Endothelial cell of umbilical vein (primary cell): ENCODE results near the gene CNGA4. TPM values are rescaled to one million over a fixed set of nuclear protein-coding genes. Genes with fewer than 3 reads are reported as not detected.

Source experiments
- BruUV-seq: library from RNA; stranded (reverse); fragments of 400-500 nt; replicated peaks from 2 replicates; lab custom pipeline; 2021; lab: Mats Ljungman, UMichigan
- CTCF ChIA-PET: fragments of 300-600, 350-600 bp; sonication (Branson Sonifier 250); formaldehyde crosslinking; loops from one replicate; lab custom pipeline; 2021; ENCODE audit warnings: antibody characterized with exemption, inconsistent platforms; lab: Charles Lee
- POLR2A ChIA-PET: fragments of 300-600, 350-600 bp; sonication (Branson Sonifier 250); formaldehyde crosslinking; loops from one replicate; lab custom pipeline; 2021; ENCODE audit warnings: antibody characterized with exemption, inconsistent platforms; lab: Charles Lee
- DNase-seq: peaks from one replicate; pipeline ENCODE4 v3.0.0-alpha.2; 2011; ENCODE audit warnings: low read depth, low spot score
- FAIRE-seq: peaks from 2 replicates; lab custom pipeline; 2011; peaks lifted over from hg19 to GRCh38; lab: Jason Lieb, UNC
- H2AFZ ChIP-seq: 2 replicates; pipeline ENCODE4 v1.6.0; 2012; ENCODE audit warnings: low read depth, low read length, control low read depth, inconsistent platforms
- H3K27ac ChIP-seq: 2 replicates; pipeline ENCODE4 v1.5.1; 2011; ENCODE audit warnings: low read depth, mild to moderate bottlenecking, control low read depth, low read length, moderate library complexity; ENCODE audit not compliant: insufficient read depth
- H3K27me3 ChIP-seq, 2 experiments: 2 replicates each; pipeline versions ENCODE4 v1.6.0 to v1.6.1; 2011; ENCODE audit warnings: low read length in 2 of 2, mixed read lengths in 1 of 2; ENCODE audit not compliant: control insufficient read depth in 2 of 2, insufficient read depth in 2 of 2
- H3K36me3 ChIP-seq, 2 experiments: 2 replicates in 1 of 2; 3 replicates in 1 of 2; pipeline ENCODE4 v1.5.1; 2011; ENCODE audit warnings: low read length in 2 of 2, mild to moderate bottlenecking in 1 of 2, moderate library complexity in 1 of 2; ENCODE audit not compliant: control insufficient read depth in 2 of 2, insufficient read depth in 2 of 2; ENCODE audit errors: extremely low read depth in 1 of 2
- H3K4me1 ChIP-seq: 3 replicates; pipeline ENCODE4 v1.5.1; 2011; ENCODE audit warnings: mild to moderate bottlenecking, low read length; ENCODE audit not compliant: control insufficient read depth, insufficient read depth; ENCODE audit errors: extremely low read depth
- H3K4me2 ChIP-seq: 2 replicates; pipeline ENCODE4 v1.6.1; 2011; ENCODE audit warnings: low read length, control low read depth, mixed read lengths; ENCODE audit not compliant: insufficient read depth
- H3K4me3 ChIP-seq, 3 experiments: fragments of 200-600 bp in 1 of 3; sonication (generic), shearing (Covaris generic) in 1 of 3; replicated peaks in 1 of 3; 2 replicates each; pipeline ENCODE4 v1.5.1; 2011 to 2016; ENCODE audit warnings: control low read depth in 3 of 3, low read length in 3 of 3, mild to moderate bottlenecking in 2 of 3, inconsistent platforms in 1 of 3, low read depth in 1 of 3, moderate library complexity in 1 of 3; ENCODE audit not compliant: insufficient read depth in 1 of 3
- H3K79me2 ChIP-seq: 2 replicates; pipeline ENCODE4 v1.6.0; 2012; ENCODE audit warnings: low read length, inconsistent platforms; ENCODE audit not compliant: control insufficient read depth, insufficient read depth
- H3K9ac ChIP-seq: replicated peaks from 2 replicates; pipeline ENCODE3; 2011; ENCODE audit warnings: low read length, control low read depth; ENCODE audit not compliant: insufficient read depth; ENCODE audit errors: extremely low read depth
- H3K9me1 ChIP-seq: replicated peaks from 3 replicates; pipeline ENCODE4 v1.6.0; 2011; ENCODE audit warnings: mild to moderate bottlenecking, low read length; ENCODE audit not compliant: control insufficient read depth, insufficient read depth; ENCODE audit errors: extremely low read depth
- H3K9me3 ChIP-seq: replicated peaks from 2 replicates; pipeline ENCODE4 v1.5.1; 2012; ENCODE audit warnings: low read length, inconsistent platforms; ENCODE audit not compliant: control insufficient read depth, insufficient read depth
- H4K20me1 ChIP-seq: replicated peaks from 2 replicates; pipeline ENCODE3; 2011; ENCODE audit warnings: mild to moderate bottlenecking, low read length; ENCODE audit not compliant: control insufficient read depth, insufficient read depth; ENCODE audit errors: extremely low read depth
- CTCF ChIP-seq, 2 donors: IDR thresholded peaks; 1 replicate in 1 of 2; 2 replicates in 1 of 2; pipeline ENCODE4 v1.5.1; 2011; ENCODE audit warnings: low read length in 2 of 2, mild to moderate bottlenecking in 2 of 2, moderate library complexity in 2 of 2, control low read depth in 1 of 2, inconsistent platforms in 1 of 2, low read depth in 1 of 2; ENCODE audit not compliant: insufficient read depth in 1 of 2; ENCODE audit errors: extremely low read depth in 1 of 2
- EZH2 ChIP-seq: IDR thresholded peaks from 2 replicates; pipeline ENCODE4 v1.6.1; 2012; ENCODE audit warnings: borderline replicate concordance, low read depth, mild to moderate bottlenecking, moderate library complexity, low read length, inconsistent platforms; ENCODE audit not compliant: severe bottlenecking
- FOS ChIP-seq: IDR thresholded peaks from 2 replicates; pipeline ENCODE4 v1.6.1; 2011; ENCODE audit warnings: mild to moderate bottlenecking, low read length, moderate library complexity, borderline replicate concordance; ENCODE audit not compliant: insufficient read depth
- GATA2 ChIP-seq: IDR thresholded peaks from 2 replicates; pipeline ENCODE4 v1.7.0; 2011; ENCODE audit warnings: low read depth, mild to moderate bottlenecking, moderate library complexity, mixed read lengths, low read length; ENCODE audit not compliant: insufficient read length, insufficient read depth
- JUN ChIP-seq: IDR thresholded peaks from 2 replicates; pipeline ENCODE4 v1.6.1; 2011; ENCODE audit warnings: borderline replicate concordance, low read depth; ENCODE audit not compliant: insufficient read length, insufficient read depth
- MYC ChIP-seq: IDR thresholded peaks from one replicate; pipeline ENCODE4 v1.6.1; 2011; ENCODE audit warnings: mild to moderate bottlenecking, low read depth, low read length
- POLR2A ChIP-seq: IDR thresholded peaks from 2 replicates; pipeline ENCODE4 v1.6.1; 2012; ENCODE audit warnings: low read depth, mild to moderate bottlenecking, control low read depth, low read length
- POLR2AphosphoS5 ChIP-seq: IDR thresholded peaks from 2 replicates; pipeline ENCODE4 v1.6.1; 2012; ENCODE audit warnings: low read depth, mild to moderate bottlenecking, control low read depth, low read length, moderate library complexity; ENCODE audit not compliant: insufficient read depth
- dilution Hi-C: fragments of 300-500 bp; cut with MboI; formaldehyde crosslinking; loops from one replicate; pipeline ENCODE4 v1.15.0; 2019; ENCODE audit warnings: low sequenced_read_pairs; ENCODE audit not compliant: extremely low pct_ligation_motif_present
- intact Hi-C: fragments of 100-400 bp; cut with micrococcal nuclease; formaldehyde crosslinking; loops from one replicate; pipeline ENCODE4 v1.10.0; 2022
- polyA plus RNA-seq, 4 experiments: library from polyadenylated mRNA; depleted of rRNA in 3 of 4; stranded (reverse) in 3 of 4; unstranded in 1 of 4; fragments of >200 nt; gene quantifications; 2 replicates each; pipeline versions ENCODE4 v1.2.1 to v1.2.3, GENCODE V29; 2011 to 2012; ENCODE audit warnings: missing spikeins in 1 of 4
- total RNA-seq: library from RNA; stranded (reverse); gene quantifications from 2 replicates; pipeline ENCODE4 v1.2.3, GENCODE V29; 2021
- TF ChIP-seq, protein P1 (sequence below): IDR thresholded peaks from 2 replicates; pipeline ENCODE4 v1.6.1; 2011; ENCODE audit not compliant: insufficient read depth, insufficient read length

The CNGA4 gene
- total and polyA plus RNA-seq, 2 donors (not counting 3 experiments of a cell fraction or from before 2014, with no cell fraction given): 0.11 TPM; not detected in 1

GRCh38 chr11:6268820-6269219 is 29.9 kb downstream of the CNGA4 start:
- Histone ChIP-seq H3K4me3 (no peak overlapping the region), H3K9ac (no peak overlapping the region), H3K79me2 (no peaks in the 10 kb centered on the region), H3K27ac (no peak overlapping the region), H3K9me3 (no peaks in the 10 kb centered on the region), H3K36me3 (no peaks in the 10 kb centered on the region), H3K9me1 (no peaks in the 10 kb centered on the region), H3K4me1 (no peaks in the 10 kb centered on the region), H4K20me1 (no peaks in the 10 kb centered on the region), H3K27me3 (peaks cover 2 to 3% of the 10 kb centered on the region in 2 experiments), H3K4me2 (no peak overlapping the region), H2AFZ (no peak overlapping the region)
- FAIRE-seq (no peak), DNase-seq (no peak)
- no peak for TF ChIP-seq POLR2AphosphoS5
- TF ChIP-seq EZH2: no peak
- no peak for TF ChIP-seq MYC
- TF ChIP-seq FOS: no peak
- TF ChIP-seq, protein P1, sequence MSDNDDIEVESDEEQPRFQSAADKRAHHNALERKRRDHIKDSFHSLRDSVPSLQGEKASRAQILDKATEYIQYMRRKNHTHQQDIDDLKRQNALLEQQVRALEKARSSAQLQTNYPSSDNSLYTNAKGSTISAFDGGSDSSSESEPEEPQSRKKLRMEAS: no peak
- no peak for TF ChIP-seq JUN
- TF ChIP-seq POLR2A: no peak
- TF ChIP-seq GATA2: no peak
- TF ChIP-seq CTCF (IDR thresholded peaks at IDR 0.05; ENCODE audit: extremely low read depth in 1 of 2, insufficient read depth in 1 of 2, low read depth in 1 of 2, low read length in 2 of 2): no peak
- BruUV-seq: no TSS peak
- POLR2A ChIA-PET: no interaction called here
- CTCF ChIA-PET: interaction anchor here (2.7 kb wide), 1 partner anchor 18 kb away, joined by 20 read pairs; no protein-coding TSS in a partner anchor
- dilution Hi-C loops: no loop called here
- intact Hi-C loops: no loop called here
